H1 (cell line): ENCODE data around the gene PVALB. TPM values are rescaled to one million over a fixed set of nuclear protein-coding genes. Genes with fewer than 3 reads are reported as not detected.

ENCODE experiments used
- TAF7 ChIP-seq: optimal IDR thresholded peaks from 2 replicates; pipeline ENCODE3; 2011; ENCODE audit warnings: low read depth, mild to moderate bottlenecking, inconsistent platforms, low read length, moderate library complexity, borderline replicate concordance
- polyA plus RNA-seq, 7 experiments: library from polyadenylated mRNA; depleted of rRNA in 3 of 7; stranded (reverse) in 5 of 7; unstranded in 2 of 7; fragments of >200 nt in 5 of 7; fragments of 200-250 nt in 2 of 7; gene quantifications; 1 replicate in 5 of 7; 2 replicates in 1 of 7; 4 replicates in 1 of 7; pipeline versions ENCODE4 v1.2.1 to v1.2.3, GENCODE V29; 2011 to 2013; ENCODE audit warnings: missing spikeins in 2 of 7, mixed read lengths in 2 of 7
- total RNA-seq: library from RNA; stranded (reverse); fragmentation: NEBNext Ultra II Directional; extraction: Animal tissue kit (Norgen Biotek cat#: 25700); gene quantifications from 2 replicates; pipeline ENCODE4 v1.2.1, GENCODE V29; 2021
- TF ChIP-seq, protein P1 (sequence below): IDR thresholded peaks from 2 replicates; pipeline ENCODE4 v1.6.1; 2012; ENCODE audit warnings: inconsistent platforms

PVALB gene
- total and polyA plus RNA-seq, 2 of the 8 experiments (the other 6 are each of a cell fraction or from before 2014, with no cell fraction given) = 1.7 to 5.4 TPM

DNA sequence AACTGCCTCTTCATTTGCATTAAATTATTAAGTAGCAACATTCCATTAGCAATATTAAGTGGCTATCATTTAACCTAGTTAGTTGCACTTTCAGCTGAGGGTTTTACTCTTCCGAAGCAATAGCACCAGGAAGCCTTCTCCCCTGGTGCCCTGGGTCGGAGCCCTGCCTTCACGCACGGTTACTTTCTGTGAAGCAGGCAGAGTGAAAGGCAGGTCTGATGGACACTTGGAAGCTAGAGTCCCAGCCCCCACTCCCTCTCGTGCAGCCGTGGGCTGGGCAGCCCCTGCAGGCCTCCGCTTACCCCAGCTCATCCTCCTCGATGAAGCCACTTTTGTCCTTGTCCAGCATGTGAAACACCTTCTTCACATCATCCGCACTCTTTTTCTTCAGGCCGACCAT, 2.0 kb downstream of the PVALB start (continued):
- TF ChIP-seq, protein P1, sequence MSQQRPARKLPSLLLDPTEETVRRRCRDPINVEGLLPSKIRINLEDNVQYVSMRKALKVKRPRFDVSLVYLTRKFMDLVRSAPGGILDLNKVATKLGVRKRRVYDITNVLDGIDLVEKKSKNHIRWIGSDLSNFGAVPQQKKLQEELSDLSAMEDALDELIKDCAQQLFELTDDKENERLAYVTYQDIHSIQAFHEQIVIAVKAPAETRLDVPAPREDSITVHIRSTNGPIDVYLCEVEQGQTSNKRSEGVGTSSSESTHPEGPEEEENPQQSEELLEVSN = no peak
- no peak for TF ChIP-seq TAF7
